SK-N-SH treated with all-trans-retinoic acid at 6 μM for 48 hours (cell line): ENCODE measurements around the gene DIP2A.

ENCODE experiments used
- ATAC-seq: fragments of 200-7000 bp; cut with Tn5 transposase; 3 replicates; pipeline ENCODE4 v1.9.1; 2020; ENCODE audit warnings: mild to moderate bottlenecking, moderate library complexity
- ARNTL ChIP-seq: fragments of 450-650 bp; formaldehyde crosslinking; IDR thresholded peaks from 2 replicates; pipeline ENCODE4 v1.5.0; 2020; ENCODE audit warnings: low read depth, mild to moderate bottlenecking, moderate library complexity, borderline replicate concordance
- BACH2 ChIP-seq: fragments of 250-450 bp; sonication (Bioruptor Pico); IDR thresholded peaks from 2 replicates; pipeline ENCODE4 v1.9.0; 2021; ENCODE audit warnings: mild to moderate bottlenecking, borderline replicate concordance
- CSDC2 ChIP-seq: fragments of 250-450 bp; sonication (Bioruptor Pico); IDR thresholded peaks from 2 replicates; pipeline ENCODE4 v1.5.0; 2020; ENCODE audit warnings: mild to moderate bottlenecking, moderate library complexity
- ESRRG ChIP-seq: fragments of 250-450 bp; sonication (Bioruptor Pico); IDR thresholded peaks from 2 replicates; pipeline ENCODE4 v1.6.1; 2021; ENCODE audit warnings: mild to moderate bottlenecking
- ISL1 ChIP-seq: fragments of 250-450 bp; sonication (Bioruptor Pico); IDR thresholded peaks from 2 replicates; pipeline ENCODE4 v2.1.2; 2022; ENCODE audit warnings: mild to moderate bottlenecking, moderate library complexity
- OSR1 ChIP-seq: fragments of 250-450 bp; sonication (Bioruptor Pico); IDR thresholded peaks from 2 replicates; pipeline ENCODE4 v1.8.0; 2022; ENCODE audit warnings: moderate library complexity, mild to moderate bottlenecking, inconsistent platforms
- PPARA ChIP-seq: fragments of 250-450 bp; sonication (Bioruptor Pico); IDR thresholded peaks from 2 replicates; pipeline ENCODE4 v1.5.0; 2020; ENCODE audit warnings: mild to moderate bottlenecking, borderline replicate concordance
- RARB ChIP-seq: fragments of 250-450 bp; sonication (Bioruptor Pico); IDR thresholded peaks from 2 replicates; pipeline ENCODE4 v1.8.0; 2021; ENCODE audit warnings: mild to moderate bottlenecking, moderate library complexity
- SNAI2 ChIP-seq: fragments of 250-450 bp; sonication (Bioruptor Pico); IDR thresholded peaks from 2 replicates; pipeline ENCODE4 v1.5.0; 2020; ENCODE audit warnings: mild to moderate bottlenecking, moderate library complexity
- TCF4 ChIP-seq: fragments of 250-450 bp; sonication (Bioruptor Pico); IDR thresholded peaks from 2 replicates; pipeline ENCODE4 v1.8.0; 2021; ENCODE audit warnings: mild to moderate bottlenecking, moderate library complexity, borderline replicate concordance
- ZC3H10 ChIP-seq: fragments of 250-450 bp; sonication (Bioruptor Pico); IDR thresholded peaks from 2 replicates; pipeline ENCODE4 v1.5.1; 2021; ENCODE audit warnings: mild to moderate bottlenecking, moderate library complexity
- ZFP3 ChIP-seq: fragments of 250-450 bp; sonication (Bioruptor Pico); IDR thresholded peaks from 2 replicates; pipeline ENCODE4 v1.5.0; 2020; ENCODE audit warnings: mild to moderate bottlenecking, moderate library complexity
- ZFP30 ChIP-seq: fragments of 450-650 bp; formaldehyde crosslinking; IDR thresholded peaks from 2 replicates; pipeline ENCODE4 v1.5.0; 2022; ENCODE audit warnings: mild to moderate bottlenecking, moderate library complexity
- ZNF565 ChIP-seq: fragments of 450-650 bp; formaldehyde crosslinking; conservative IDR thresholded peaks from 2 replicates; pipeline ENCODE4 v1.5.0; 2020; ENCODE audit warnings: low read depth, mild to moderate bottlenecking, moderate library complexity
- ZNF70 ChIP-seq: fragments of 450-650 bp; formaldehyde crosslinking; IDR thresholded peaks from 2 replicates; pipeline ENCODE4 v1.5.0; 2020; ENCODE audit warnings: mild to moderate bottlenecking, moderate library complexity
- ZNF8 ChIP-seq: fragments of 450-650 bp; formaldehyde crosslinking; IDR thresholded peaks from 2 replicates; pipeline ENCODE4 v1.5.0; 2020; ENCODE audit warnings: mild to moderate bottlenecking, moderate library complexity
- TF ChIP-seq, protein P1 (sequence below): fragments of 250-450 bp; sonication (Bioruptor Pico); IDR thresholded peaks from 2 replicates; pipeline ENCODE4 v1.5.1; 2020; ENCODE audit warnings: low read depth, mild to moderate bottlenecking, moderate library complexity
- TF ChIP-seq, protein P2 (sequence below): fragments of 250-450 bp; sonication (Bioruptor Pico); IDR thresholded peaks from 2 replicates; pipeline ENCODE4 v1.8.0; 2021; ENCODE audit warnings: low read depth, mild to moderate bottlenecking, moderate library complexity, borderline replicate concordance
- TF ChIP-seq, protein P3 (sequence below): fragments of 250-450 bp; sonication (Bioruptor Pico); IDR thresholded peaks from 2 replicates; pipeline ENCODE4 v1.8.0; 2020; ENCODE audit warnings: mild to moderate bottlenecking, moderate library complexity, borderline replicate concordance
- TF ChIP-seq, protein P4 (sequence below): fragments of 250-450 bp; sonication (Bioruptor Pico); IDR thresholded peaks from 2 replicates; pipeline ENCODE4 v1.5.1; 2021; ENCODE audit warnings: mild to moderate bottlenecking, moderate library complexity

Gene DIP2A

DNA sequence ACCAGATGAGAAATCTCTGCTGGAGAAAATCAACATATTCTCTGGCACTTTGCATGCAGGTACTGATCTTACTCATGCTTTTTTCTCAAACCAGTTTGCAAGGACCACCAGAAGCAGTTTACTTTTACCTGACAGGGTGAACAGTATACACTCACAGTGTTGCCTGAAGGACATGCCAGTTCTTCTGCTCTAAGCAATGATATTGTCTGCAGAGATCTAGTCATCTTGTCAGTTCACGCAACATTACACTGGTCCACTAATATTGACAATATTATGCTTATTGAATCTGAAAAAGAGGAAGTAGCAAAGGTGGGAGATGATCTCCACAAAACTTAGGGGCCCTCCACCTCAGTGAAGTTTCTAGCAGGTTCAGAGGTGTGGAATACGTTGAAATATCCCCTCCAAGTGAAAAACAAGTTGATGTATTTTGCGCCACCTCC is 150.0 kb downstream of the DIP2A start:
- TF ChIP-seq, protein P1, sequence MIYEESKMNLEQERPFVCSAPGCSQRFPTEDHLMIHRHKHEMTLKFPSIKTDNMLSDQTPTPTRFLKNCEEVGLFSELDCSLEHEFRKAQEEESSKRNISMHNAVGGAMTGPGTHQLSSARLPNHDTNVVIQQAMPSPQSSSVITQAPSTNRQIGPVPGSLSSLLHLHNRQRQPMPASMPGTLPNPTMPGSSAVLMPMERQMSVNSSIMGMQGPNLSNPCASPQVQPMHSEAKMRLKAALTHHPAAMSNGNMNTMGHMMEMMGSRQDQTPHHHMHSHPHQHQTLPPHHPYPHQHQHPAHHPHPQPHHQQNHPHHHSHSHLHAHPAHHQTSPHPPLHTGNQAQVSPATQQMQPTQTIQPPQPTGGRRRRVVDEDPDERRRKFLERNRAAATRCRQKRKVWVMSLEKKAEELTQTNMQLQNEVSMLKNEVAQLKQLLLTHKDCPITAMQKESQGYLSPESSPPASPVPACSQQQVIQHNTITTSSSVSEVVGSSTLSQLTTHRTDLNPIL (CRISPR knock-in tag), result no peak
- TF ChIP-seq ISL1 (CRISPR knock-in tag) (no peak), CSDC2 (CRISPR knock-in tag) (no peak), TCF4 (CRISPR knock-in tag) (no peak), ESRRG (CRISPR knock-in tag) (no peak), OSR1 (CRISPR knock-in tag) (no peak), ZFP3 (CRISPR knock-in tag) (no peak), PPARA (no peak)
- TF ChIP-seq, protein P2, sequence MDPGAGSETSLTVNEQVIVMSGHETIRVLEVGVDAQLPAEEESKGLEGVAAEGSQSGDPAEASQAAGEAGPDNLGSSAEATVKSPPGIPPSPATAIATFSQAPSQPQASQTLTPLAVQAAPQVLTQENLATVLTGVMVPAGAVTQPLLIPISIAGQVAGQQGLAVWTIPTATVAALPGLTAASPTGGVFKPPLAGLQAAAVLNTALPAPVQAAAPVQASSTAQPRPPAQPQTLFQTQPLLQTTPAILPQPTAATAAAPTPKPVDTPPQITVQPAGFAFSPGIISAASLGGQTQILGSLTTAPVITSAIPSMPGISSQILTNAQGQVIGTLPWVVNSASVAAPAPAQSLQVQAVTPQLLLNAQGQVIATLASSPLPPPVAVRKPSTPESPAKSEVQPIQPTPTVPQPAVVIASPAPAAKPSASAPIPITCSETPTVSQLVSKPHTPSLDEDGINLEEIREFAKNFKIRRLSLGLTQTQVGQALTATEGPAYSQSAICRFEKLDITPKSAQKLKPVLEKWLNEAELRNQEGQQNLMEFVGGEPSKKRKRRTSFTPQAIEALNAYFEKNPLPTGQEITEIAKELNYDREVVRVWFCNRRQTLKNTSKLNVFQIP (CRISPR knock-in tag), result no peak
- no peak for ATAC-seq

DNA sequence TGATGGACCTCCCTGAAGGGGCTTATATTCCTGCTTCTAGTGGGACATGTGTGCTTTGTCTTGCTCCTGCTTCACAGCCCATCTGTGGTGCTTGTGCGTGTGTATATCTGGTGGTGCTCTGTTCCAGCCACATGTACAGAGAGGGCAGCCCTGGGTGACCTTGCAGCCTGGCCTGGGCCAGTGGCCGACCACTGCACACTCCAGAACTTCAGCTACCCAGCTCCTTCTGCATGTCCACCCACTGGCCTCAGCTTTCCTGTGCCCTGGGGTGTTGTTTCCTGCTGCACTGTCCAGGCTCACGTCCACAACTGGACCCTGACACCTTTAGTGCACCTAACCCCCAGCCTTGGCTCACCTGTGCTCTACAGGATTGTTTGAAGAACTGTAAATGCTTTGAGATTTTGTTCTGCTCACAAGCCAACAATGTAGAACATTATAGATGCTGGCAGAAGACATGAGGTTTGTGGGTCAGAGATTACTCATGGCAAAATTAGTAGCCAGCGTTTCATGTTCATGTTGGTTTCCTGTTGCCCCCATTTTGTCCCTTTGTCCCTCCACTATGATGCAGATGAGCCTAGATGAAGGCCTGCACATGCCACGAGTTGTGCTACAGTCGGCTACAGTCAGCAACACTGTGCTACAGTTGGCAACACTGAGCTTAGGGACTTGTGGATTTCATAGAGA is 151.5 kb downstream of the DIP2A start:
- TF ChIP-seq ZFP3 (CRISPR knock-in tag) (no peak), ESRRG (CRISPR knock-in tag) (no peak), CSDC2 (CRISPR knock-in tag) (no peak), ARNTL (no peak), RARB (CRISPR knock-in tag) (no peak), ZNF70 (CRISPR knock-in tag) (no peak)
- TF ChIP-seq, protein P3, sequence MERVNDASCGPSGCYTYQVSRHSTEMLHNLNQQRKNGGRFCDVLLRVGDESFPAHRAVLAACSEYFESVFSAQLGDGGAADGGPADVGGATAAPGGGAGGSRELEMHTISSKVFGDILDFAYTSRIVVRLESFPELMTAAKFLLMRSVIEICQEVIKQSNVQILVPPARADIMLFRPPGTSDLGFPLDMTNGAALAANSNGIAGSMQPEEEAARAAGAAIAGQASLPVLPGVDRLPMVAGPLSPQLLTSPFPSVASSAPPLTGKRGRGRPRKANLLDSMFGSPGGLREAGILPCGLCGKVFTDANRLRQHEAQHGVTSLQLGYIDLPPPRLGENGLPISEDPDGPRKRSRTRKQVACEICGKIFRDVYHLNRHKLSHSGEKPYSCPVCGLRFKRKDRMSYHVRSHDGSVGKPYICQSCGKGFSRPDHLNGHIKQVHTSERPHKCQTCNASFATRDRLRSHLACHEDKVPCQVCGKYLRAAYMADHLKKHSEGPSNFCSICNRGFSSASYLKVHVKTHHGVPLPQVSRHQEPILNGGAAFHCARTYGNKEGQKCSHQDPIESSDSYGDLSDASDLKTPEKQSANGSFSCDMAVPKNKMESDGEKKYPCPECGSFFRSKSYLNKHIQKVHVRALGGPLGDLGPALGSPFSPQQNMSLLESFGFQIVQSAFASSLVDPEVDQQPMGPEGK (CRISPR knock-in tag), result no peak
- peak; percentile 37; the same call in 1 of the 3 replicates for ATAC-seq

DNA sequence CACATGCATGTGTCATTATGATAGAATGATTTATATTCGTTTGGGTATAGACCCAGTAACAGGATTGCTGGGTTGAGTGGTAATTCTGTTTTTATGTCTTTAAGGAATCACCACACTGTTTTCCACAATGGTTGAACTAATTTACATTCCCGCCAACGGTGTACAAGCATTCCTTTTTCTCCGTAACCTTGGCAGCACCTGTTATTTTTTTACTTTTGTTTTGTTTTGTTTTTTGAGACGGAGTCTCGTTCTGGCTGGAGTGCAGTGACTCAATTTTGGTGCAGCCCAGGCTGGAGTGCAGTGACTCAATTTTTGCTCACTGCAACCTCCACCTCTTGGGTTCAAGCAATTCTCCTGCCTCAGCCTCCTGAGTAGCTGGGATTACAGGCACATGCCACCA is 154.7 kb downstream of the DIP2A start:
- TF ChIP-seq OSR1 (CRISPR knock-in tag) (no peak), ISL1 (CRISPR knock-in tag) (no peak), ZNF565 (CRISPR knock-in tag) (no peak), CSDC2 (CRISPR knock-in tag) (no peak), SNAI2 (CRISPR knock-in tag) (no peak), BACH2 (CRISPR knock-in tag) (no peak), ZFP3 (CRISPR knock-in tag) (no peak), RARB (CRISPR knock-in tag) (no peak)
- TF ChIP-seq, protein P2 (CRISPR knock-in tag), result no peak
- TF ChIP-seq, protein P4, sequence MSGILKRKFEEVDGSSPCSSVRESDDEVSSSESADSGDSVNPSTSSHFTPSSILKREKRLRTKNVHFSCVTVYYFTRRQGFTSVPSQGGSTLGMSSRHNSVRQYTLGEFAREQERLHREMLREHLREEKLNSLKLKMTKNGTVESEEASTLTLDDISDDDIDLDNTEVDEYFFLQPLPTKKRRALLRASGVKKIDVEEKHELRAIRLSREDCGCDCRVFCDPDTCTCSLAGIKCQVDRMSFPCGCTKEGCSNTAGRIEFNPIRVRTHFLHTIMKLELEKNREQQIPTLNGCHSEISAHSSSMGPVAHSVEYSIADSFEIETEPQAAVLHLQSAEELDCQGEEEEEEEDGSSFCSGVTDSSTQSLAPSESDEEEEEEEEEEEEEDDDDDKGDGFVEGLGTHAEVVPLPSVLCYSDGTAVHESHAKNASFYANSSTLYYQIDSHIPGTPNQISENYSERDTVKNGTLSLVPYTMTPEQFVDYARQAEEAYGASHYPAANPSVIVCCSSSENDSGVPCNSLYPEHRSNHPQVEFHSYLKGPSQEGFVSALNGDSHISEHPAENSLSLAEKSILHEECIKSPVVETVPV, result no peak
- ATAC-seq, result no peak

DNA sequence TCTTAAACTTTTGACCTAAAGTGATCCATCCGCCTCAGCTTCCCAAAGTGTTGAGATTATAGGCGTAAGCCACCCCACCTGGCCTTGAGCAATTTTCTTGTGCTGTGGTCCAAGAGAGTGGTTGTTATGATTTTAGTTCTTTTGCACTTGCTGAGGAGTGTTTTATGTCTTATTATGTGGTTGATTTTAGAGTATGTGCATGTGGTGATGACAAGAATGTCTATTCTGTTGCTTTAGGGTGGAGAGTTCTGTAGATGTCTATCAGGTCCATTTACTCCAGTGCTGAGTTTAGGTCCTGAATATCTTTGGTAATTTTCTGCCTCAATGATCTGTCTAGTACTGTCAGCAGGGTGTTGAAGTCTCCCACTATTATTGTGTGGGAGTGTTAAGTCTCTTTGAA is 157.4 kb downstream of the DIP2A start:
- ATAC-seq, result no peak
- TF ChIP-seq ESRRG (CRISPR knock-in tag) (no peak), OSR1 (CRISPR knock-in tag) (no peak), CSDC2 (CRISPR knock-in tag) (no peak), ZC3H10 (CRISPR knock-in tag) (no peak), ZNF565 (CRISPR knock-in tag) (no peak), PPARA (no peak), ZNF8 (no peak), ZFP30 (CRISPR knock-in tag) (no peak)
- TF ChIP-seq, protein P4, result no peak
